Liver (tissue), 3 donors: ENCODE measurements around the gene ZNF599.

Experiments
- JUND ChIP-seq, 2 donors: IDR thresholded peaks; 2 replicates each; pipeline ENCODE4 v1.6.1; 2016; ENCODE audit warnings: antibody characterized with exemption in 2 of 2
- RAD21 ChIP-seq, 2 donors: IDR thresholded peaks; 2 replicates each; pipeline ENCODE4 v1.6.1; 2016; ENCODE audit warnings: antibody characterized with exemption in 2 of 2, mild to moderate bottlenecking in 2 of 2
- YY1 ChIP-seq: IDR thresholded peaks from 2 replicates; pipeline ENCODE4 v1.6.1; 2016; ENCODE audit warnings: antibody characterized with exemption, mild to moderate bottlenecking
- TF ChIP-seq, protein P1 (sequence below): fragments of 150-350 bp; IDR thresholded peaks from 2 replicates; pipeline ENCODE4 v1.5.1; 2017; ENCODE audit warnings: improper control_type of control experiment, low read depth, low read length; ENCODE audit not compliant: missing input control
- TF ChIP-seq, protein P2 (sequence below): IDR thresholded peaks from 2 replicates; pipeline ENCODE4 v1.6.1; 2016; ENCODE audit warnings: antibody characterized with exemption
- TF ChIP-seq, protein P3 (sequence below): IDR thresholded peaks from 2 replicates; pipeline ENCODE4 v1.6.1; 2016; ENCODE audit warnings: antibody characterized with exemption, mild to moderate bottlenecking
- donor health status: healthy.
- donor health status: healthy.

DNA sequence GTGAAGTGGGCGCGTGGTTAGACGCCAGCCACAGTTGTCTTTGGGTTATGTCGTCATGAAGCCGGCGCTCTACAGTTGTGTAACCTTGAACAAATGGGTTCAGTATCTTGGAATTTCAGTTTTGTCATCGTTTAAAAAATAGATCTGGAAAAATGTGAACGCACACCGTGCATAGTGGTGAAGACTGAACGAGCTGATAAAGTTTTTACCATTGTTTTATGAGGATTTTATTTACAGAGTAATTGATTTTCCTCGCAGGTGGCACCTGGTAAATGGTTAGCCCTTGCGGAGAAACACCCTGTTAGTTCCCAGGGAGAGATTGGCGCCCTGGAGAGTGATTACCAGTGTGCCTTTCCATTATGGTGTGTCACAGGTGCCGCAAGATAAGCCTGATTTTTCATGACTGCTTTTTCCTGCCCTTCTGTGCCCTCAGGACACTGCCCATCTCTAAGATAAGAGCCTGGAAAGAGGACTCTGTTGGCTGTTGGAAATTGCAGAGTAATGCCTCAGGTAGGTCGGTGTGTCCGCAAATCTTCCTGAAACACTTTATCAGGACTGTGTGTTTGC is 38.4 kb downstream of the ZNF599 start:
- TF ChIP-seq YY1 (no peak), JUND (IDR thresholded peaks at IDR 0.05) (no peak), RAD21 (IDR thresholded peaks at IDR 0.05) (no peak)
- TF ChIP-seq, protein P1, sequence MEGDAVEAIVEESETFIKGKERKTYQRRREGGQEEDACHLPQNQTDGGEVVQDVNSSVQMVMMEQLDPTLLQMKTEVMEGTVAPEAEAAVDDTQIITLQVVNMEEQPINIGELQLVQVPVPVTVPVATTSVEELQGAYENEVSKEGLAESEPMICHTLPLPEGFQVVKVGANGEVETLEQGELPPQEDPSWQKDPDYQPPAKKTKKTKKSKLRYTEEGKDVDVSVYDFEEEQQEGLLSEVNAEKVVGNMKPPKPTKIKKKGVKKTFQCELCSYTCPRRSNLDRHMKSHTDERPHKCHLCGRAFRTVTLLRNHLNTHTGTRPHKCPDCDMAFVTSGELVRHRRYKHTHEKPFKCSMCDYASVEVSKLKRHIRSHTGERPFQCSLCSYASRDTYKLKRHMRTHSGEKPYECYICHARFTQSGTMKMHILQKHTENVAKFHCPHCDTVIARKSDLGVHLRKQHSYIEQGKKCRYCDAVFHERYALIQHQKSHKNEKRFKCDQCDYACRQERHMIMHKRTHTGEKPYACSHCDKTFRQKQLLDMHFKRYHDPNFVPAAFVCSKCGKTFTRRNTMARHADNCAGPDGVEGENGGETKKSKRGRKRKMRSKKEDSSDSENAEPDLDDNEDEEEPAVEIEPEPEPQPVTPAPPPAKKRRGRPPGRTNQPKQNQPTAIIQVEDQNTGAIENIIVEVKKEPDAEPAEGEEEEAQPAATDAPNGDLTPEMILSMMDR, result no peak
- TF ChIP-seq, protein P2, sequence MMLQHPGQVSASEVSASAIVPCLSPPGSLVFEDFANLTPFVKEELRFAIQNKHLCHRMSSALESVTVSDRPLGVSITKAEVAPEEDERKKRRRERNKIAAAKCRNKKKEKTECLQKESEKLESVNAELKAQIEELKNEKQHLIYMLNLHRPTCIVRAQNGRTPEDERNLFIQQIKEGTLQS, result no peak
- TF ChIP-seq, protein P3, sequence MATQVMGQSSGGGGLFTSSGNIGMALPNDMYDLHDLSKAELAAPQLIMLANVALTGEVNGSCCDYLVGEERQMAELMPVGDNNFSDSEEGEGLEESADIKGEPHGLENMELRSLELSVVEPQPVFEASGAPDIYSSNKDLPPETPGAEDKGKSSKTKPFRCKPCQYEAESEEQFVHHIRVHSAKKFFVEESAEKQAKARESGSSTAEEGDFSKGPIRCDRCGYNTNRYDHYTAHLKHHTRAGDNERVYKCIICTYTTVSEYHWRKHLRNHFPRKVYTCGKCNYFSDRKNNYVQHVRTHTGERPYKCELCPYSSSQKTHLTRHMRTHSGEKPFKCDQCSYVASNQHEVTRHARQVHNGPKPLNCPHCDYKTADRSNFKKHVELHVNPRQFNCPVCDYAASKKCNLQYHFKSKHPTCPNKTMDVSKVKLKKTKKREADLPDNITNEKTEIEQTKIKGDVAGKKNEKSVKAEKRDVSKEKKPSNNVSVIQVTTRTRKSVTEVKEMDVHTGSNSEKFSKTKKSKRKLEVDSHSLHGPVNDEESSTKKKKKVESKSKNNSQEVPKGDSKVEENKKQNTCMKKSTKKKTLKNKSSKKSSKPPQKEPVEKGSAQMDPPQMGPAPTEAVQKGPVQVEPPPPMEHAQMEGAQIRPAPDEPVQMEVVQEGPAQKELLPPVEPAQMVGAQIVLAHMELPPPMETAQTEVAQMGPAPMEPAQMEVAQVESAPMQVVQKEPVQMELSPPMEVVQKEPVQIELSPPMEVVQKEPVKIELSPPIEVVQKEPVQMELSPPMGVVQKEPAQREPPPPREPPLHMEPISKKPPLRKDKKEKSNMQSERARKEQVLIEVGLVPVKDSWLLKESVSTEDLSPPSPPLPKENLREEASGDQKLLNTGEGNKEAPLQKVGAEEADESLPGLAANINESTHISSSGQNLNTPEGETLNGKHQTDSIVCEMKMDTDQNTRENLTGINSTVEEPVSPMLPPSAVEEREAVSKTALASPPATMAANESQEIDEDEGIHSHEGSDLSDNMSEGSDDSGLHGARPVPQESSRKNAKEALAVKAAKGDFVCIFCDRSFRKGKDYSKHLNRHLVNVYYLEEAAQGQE, result no peak
